Activated CD8-positive, alpha-beta memory T cell treated with anti-CD3 and anti-CD28 coated beads for 36 hours (primary cell): Measurements from ENCODE around the gene MAG. TPM values are rescaled to one million over a fixed set of nuclear protein-coding genes. Genes with fewer than 3 reads are reported as not detected.
"Not testable (repeated sequence)": the region's sequence is repeated elsewhere in the genome, so short reads cannot be mapped to it uniquely, and the experiment has no call there.

Source experiments
- CTCF ChIA-PET: fragments of 350-600 bp; sonication (Branson Sonifier 250); formaldehyde crosslinking; loops from one replicate; lab custom pipeline; 2021; ENCODE audit warnings: antibody characterized with exemption; lab: Charles Lee
- POLR2A ChIA-PET: fragments of 350-600 bp; sonication (Branson Sonifier 250); formaldehyde crosslinking; loops from one replicate; lab custom pipeline; 2021; ENCODE audit warnings: antibody characterized with exemption; lab: Charles Lee
- total RNA-seq, 2 experiments: library from RNA; stranded (reverse); gene quantifications; one replicate each; pipeline ENCODE4 v1.2.3, GENCODE V29; 2021

Gene MAG
- total RNA-seq, 2 experiments from 2014 or later = not detected

- ChIA-PET POLR2A (no interaction called here), CTCF (no interaction called here)
Measured at GRCh38 chr19:35276706-35277281, 15.2 kb upstream of the MAG start.

- POLR2A ChIA-PET = no interaction called here
- CTCF ChIA-PET = no interaction called here
Measured at GRCh38 chr19:35278578-35279284, 13.2 kb upstream of the MAG start.

- CTCF ChIA-PET = no interaction called here
- POLR2A ChIA-PET = no interaction called here
Measured at GRCh38 chr19:35279374-35279773, 12.6 kb upstream of the MAG start.

- POLR2A ChIA-PET = no interaction called here
Measured at GRCh38 chr19:35279985-35280821, 11.8 kb upstream of the MAG start.

GRCh38 chr19:35281303-35281702 lies 10.7 kb upstream of the MAG start:
- ChIA-PET POLR2A (no interaction called here), CTCF (interaction anchor here (1.0 to 1.2 kb wide), 2 partner anchors 214 kb away, joined by 3 to 6 read pairs; no protein-coding TSS in a partner anchor)

More at GRCh38 chr19:35279985-35280821, 11.8 kb upstream of the MAG start:
- CTCF ChIA-PET = no interaction called here

- CTCF ChIA-PET = no interaction called here
Measured at GRCh38 chr19:35284153-35285094, 7.5 kb upstream of the MAG start.

GRCh38 chr19:35285095-35285449 lies 6.9 kb upstream of the MAG start:
- CTCF ChIA-PET = no interaction called here
- POLR2A ChIA-PET = no interaction called here

More at GRCh38 chr19:35284153-35285094, 7.5 kb upstream of the MAG start:
- POLR2A ChIA-PET = interaction anchor here (0.7 kb wide), 1 partner anchor 66 kb away, joined by 3 read pairs; no protein-coding TSS in a partner anchor

GRCh38 chr19:35285465-35285864 lies 6.5 kb upstream of the MAG start:
- POLR2A ChIA-PET, CTCF ChIA-PET: not testable (repeated sequence)

GRCh38 chr19:35286101-35286500 lies 5.9 kb upstream of the MAG start:
- POLR2A ChIA-PET, CTCF ChIA-PET: not testable (repeated sequence)

GRCh38 chr19:35287713-35288112 lies 4.2 kb upstream of the MAG start:
- ChIA-PET CTCF (no interaction called here), POLR2A (no interaction called here)

GRCh38 chr19:35288331-35288730 lies 3.6 kb upstream of the MAG start:
- ChIA-PET POLR2A (no interaction called here), CTCF (no interaction called here)

GRCh38 chr19:35288906-35289305 lies 3.1 kb upstream of the MAG start:
- ChIA-PET POLR2A (no interaction called here), CTCF (interaction anchor here (0.7 to 1.6 kb wide), 2 partner anchors 152 to 206 kb away, joined by 3 to 4 read pairs; no protein-coding TSS in a partner anchor)

GRCh38 chr19:35290381-35291127 lies 1.4 kb upstream of the MAG start:
- ChIA-PET POLR2A (no interaction called here), CTCF (interaction anchor here (1.6 kb wide), 1 partner anchor 204 kb away, joined by 4 read pairs; no protein-coding TSS in a partner anchor)

- ChIA-PET POLR2A (interaction anchor here (0.9 kb wide), 1 partner anchor 13 kb away, joined by 3 read pairs; no protein-coding TSS in a partner anchor), CTCF (no interaction called here)
Measured at GRCh38 chr19:35291259-35291658, 702 bp upstream of the MAG start.

GRCh38 chr19:35292421-35293362 lies 731 bp downstream of the MAG start:
- CTCF ChIA-PET = no interaction called here
- POLR2A ChIA-PET = no interaction called here

GRCh38 chr19:35293363-35293739 lies 1.4 kb downstream of the MAG start:
- ChIA-PET POLR2A (no interaction called here), CTCF (no interaction called here)

GRCh38 chr19:35293808-35294207 lies 1.8 kb downstream of the MAG start:
- ChIA-PET POLR2A (no interaction called here), CTCF (no interaction called here)
